Gastroesophageal sphincter (tissue), 3 donors: ENCODE results near the gene WWC2.

ENCODE experiments used
- EP300 ChIP-seq: sonication (generic); formaldehyde crosslinking; IDR thresholded peaks from one replicate; pipeline ENCODE4 v1.6.1; 2017; ENCODE audit warnings: antibody characterized with exemption, mild to moderate bottlenecking
- POLR2A ChIP-seq, 2 donors: fragments of 450-650 bp; IDR thresholded peaks; one replicate each; pipeline ENCODE4 v1.6.1; 2017; ENCODE audit warnings: antibody characterized with exemption in 2 of 2, mild to moderate bottlenecking in 2 of 2, moderate library complexity in 1 of 2
- POLR2AphosphoS5 ChIP-seq: sonication (generic); formaldehyde crosslinking; IDR thresholded peaks from one replicate; pipeline ENCODE4 v1.6.1; 2017; ENCODE audit warnings: antibody characterized with exemption
- TF ChIP-seq, protein P1 (sequence below), 4 experiments: fragments of 200-600 bp in 2 of 4; fragments of 450-650 bp in 2 of 4; sonication (generic) in 1 of 4; IDR thresholded peaks; one replicate each; pipeline ENCODE4 v1.5.1; 2017 to 2019; ENCODE audit warnings: antibody characterized with exemption in 4 of 4, mild to moderate bottlenecking in 2 of 4, moderate library complexity in 2 of 4

DNA sequence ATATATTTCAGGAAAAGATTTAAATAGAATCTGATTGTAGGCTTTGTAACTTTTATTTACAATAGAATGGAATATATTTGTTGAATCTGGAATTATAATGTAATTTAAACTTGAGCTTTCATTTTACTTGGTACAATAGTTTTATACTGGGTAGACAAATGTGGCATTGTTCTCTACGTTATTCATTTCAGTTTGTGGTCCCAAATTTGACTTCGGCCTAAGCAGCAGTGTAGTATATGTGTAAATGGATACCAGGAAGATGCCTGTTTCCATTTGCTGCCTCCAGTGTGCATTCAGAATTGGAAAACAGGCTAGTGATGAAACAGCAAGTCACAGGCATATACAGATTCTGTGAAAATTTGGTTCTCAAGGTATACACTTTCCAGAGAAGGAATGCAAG, 143.2 kb downstream of the WWC2 start:
- TF ChIP-seq POLR2A (IDR thresholded peaks at IDR 0.05) (no peak), POLR2AphosphoS5 (no peak), EP300 (no peak)
- TF ChIP-seq, protein P1, sequence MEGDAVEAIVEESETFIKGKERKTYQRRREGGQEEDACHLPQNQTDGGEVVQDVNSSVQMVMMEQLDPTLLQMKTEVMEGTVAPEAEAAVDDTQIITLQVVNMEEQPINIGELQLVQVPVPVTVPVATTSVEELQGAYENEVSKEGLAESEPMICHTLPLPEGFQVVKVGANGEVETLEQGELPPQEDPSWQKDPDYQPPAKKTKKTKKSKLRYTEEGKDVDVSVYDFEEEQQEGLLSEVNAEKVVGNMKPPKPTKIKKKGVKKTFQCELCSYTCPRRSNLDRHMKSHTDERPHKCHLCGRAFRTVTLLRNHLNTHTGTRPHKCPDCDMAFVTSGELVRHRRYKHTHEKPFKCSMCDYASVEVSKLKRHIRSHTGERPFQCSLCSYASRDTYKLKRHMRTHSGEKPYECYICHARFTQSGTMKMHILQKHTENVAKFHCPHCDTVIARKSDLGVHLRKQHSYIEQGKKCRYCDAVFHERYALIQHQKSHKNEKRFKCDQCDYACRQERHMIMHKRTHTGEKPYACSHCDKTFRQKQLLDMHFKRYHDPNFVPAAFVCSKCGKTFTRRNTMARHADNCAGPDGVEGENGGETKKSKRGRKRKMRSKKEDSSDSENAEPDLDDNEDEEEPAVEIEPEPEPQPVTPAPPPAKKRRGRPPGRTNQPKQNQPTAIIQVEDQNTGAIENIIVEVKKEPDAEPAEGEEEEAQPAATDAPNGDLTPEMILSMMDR (IDR thresholded peaks at IDR 0.05), result no peak
